OCI-LY3 (cell line): ENCODE measurements around the gene HSD17B13.
"Not testable (repeated sequence)": the region's sequence is repeated elsewhere in the genome, so short reads cannot be mapped to it uniquely, and the experiment has no call there.

Experiments
- EZH2phosphoT487 ChIP-seq: fragments of 200-600 bp; shearing (Covaris generic); IDR thresholded peaks from 2 replicates; pipeline ENCODE4 v1.6.1; 2018; ENCODE audit warnings: antibody characterized with exemption, mixed run types, low read depth
- TF ChIP-seq, protein P1 (sequence below): fragments of 200-600, 300-600 bp; sonication (generic); IDR thresholded peaks from 2 replicates; pipeline ENCODE4 v1.5.1; 2014; ENCODE audit warnings: antibody characterized with exemption, low read length, low read depth

DNA sequence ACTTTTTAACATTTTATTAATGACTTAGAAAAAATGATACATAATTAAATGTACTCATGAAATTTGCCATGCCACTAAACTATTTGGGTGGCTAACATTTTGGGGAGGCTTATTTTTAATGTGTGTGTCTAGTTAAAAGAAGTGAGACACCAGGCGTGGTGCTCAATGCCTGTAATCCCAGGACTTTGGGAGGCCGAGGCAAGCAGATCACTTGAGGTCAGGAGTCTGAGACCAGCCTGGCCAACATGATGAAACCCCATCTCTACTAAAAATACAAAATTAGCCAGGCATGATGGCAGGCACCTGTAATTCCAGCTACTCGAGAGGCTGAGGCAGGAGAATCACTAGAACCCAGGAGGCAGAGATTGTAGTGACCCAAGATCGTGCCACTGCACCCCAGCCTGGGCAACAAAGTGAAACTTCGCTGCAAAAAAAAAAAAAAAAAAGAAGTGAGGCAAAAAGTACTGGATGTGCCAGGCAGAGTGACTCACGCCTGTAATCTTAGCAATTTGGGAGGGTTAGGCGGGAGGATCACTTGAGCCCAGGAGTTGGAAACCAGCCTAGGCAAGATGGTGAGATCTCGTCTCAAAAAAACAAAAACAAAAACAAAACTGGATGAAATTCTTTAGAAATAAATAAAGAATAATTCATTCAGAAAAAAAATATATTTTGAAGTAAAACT lies 19.4 kb upstream of the HSD17B13 start:
- TF ChIP-seq, protein P1, sequence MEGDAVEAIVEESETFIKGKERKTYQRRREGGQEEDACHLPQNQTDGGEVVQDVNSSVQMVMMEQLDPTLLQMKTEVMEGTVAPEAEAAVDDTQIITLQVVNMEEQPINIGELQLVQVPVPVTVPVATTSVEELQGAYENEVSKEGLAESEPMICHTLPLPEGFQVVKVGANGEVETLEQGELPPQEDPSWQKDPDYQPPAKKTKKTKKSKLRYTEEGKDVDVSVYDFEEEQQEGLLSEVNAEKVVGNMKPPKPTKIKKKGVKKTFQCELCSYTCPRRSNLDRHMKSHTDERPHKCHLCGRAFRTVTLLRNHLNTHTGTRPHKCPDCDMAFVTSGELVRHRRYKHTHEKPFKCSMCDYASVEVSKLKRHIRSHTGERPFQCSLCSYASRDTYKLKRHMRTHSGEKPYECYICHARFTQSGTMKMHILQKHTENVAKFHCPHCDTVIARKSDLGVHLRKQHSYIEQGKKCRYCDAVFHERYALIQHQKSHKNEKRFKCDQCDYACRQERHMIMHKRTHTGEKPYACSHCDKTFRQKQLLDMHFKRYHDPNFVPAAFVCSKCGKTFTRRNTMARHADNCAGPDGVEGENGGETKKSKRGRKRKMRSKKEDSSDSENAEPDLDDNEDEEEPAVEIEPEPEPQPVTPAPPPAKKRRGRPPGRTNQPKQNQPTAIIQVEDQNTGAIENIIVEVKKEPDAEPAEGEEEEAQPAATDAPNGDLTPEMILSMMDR, result not testable (repeated sequence)
- not testable (repeated sequence) for TF ChIP-seq EZH2phosphoT487
